Activated gamma-delta T cell treated with Interleukin-2 at 50 U/mL for 16 hours (primary cell): ENCODE results near the gene MICAL2.

ENCODE experiments used
- DNase-seq: peaks from one replicate; pipeline ENCODE4 v3.0.0-alpha.2; 2020

The MICAL2 gene

DNA sequence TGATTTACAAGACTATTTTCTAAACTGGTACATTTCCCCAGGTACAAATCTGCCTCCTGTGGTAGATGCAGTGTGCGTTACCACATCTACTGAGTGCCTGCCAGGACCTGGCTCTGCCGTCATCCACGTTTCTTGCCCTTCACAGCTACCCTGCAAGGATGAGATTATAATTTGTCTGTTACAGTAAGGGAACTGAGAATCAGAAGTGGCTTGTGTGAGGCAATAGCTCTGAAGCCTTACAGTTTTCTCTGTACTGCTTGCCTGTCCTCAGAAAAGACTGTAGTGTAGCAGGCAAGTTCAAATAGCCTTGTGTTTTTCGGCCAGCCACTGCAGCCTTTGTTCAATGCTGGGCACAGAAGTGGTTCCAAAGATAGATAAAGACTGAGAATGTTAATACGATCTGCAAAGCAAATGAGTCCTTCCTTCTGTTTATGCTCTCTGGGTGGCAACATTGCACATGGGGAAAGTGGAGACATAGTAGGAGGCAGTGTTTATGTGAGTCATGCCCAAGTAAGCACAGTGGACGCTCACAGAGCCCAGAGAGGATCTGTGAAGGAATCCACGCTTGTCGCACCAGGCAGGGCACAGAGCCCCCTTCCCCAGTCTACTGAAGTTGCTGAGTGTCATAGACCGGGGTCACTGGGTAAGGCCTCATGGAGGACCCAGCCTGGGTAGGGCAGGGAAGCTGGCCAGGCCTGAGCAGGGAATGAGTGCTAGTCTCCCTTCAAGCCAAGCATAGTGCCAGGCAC lies 49.1 kb downstream of the MICAL2 start:
- DNase-seq, result no peak

DNA sequence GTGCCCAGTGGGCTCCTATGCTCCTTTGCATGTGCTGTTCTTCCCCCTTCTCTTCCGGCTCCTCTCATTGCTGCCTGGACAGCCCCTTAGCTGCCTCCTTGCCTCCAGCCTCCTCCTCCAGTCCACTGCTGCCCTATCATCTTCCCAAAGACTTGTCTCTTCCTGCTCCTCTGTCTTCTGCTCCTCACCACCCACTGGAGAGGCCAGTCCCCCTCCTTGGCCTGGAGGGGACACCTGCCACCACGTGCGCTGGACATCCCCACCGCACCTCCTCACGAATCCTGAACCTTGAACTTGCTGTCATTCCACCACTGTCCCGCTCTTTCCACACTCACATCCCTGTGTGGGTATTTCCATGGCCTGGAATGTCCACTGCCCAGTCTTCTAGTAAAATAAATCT lies 49.8 kb downstream of the MICAL2 start:
- no peak for DNase-seq

DNA sequence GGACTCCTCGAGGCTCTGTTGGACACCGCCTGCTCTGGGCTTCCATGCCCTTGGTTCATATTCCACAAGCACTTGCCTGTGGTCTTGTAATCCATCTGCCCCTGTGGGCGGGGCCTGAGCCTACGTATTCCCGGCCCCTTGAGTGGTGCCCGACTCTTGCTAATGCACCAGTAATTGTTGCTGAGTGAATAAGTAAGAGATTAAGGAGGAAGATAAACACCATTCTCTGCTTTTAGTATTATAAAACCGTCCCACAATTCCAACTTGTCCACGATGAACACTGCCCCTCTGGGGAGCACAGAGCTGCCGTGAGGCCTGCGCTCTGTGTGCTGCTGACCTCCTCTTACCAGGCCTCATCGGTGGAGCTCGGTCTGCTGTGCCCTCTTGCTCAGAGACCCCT lies 50.3 kb downstream of the MICAL2 start:
- DNase-seq, result no peak

DNA sequence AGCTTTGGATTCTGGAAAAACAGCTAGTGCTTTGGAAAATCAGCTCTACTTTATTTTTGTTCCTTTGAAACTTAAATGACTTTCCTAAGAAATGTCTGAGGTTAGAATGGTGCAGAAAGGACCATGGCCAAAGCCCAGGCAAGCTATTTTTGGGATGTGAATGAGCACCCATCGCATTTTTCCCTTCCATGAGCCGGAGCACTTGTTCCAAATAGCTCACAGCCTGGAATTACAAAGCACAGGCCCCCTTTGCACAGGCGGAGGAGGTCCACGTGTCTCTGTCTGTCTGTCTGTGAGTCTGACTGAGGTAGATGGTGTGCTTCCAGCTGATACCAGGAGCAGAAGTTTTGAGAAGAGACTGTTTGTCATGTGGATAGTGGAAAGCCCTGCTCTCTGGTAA lies 50.7 kb downstream of the MICAL2 start:
- no peak for DNase-seq

DNA sequence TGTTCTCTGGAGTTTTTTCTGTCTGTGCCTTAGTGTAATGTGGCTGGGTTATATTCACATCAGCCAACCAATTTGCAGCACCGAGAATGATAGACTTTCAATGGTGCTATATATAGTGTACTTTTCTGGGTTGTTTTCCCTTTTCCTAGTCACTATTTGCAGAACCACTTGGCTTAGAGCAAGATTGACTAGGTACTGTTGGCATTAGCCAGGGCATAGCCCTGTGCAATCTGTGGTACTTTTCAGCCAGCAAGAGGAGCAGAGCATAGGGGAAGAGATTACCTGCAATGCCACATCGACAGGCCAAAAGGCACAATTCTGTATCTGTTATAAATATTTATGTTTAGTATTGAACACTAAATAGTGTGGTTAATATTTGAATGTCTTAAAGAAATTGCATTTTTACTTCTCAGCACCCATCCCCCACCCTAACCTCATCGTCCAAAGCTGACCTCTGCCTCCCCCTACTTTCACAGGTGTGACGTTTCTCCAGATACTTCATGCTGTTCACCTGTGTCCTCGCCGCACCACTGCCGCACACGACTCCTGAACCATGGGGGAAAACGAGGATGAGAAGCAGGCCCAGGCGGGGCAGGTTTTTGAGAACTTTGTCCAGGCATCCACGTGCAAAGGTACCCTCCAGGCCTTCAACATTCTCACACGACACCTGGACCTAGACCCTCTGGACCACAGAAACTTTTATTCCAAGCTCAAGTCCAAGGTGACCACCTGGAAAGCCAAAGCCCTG lies 51.4 kb downstream of the MICAL2 start:
- no peak for DNase-seq

DNA sequence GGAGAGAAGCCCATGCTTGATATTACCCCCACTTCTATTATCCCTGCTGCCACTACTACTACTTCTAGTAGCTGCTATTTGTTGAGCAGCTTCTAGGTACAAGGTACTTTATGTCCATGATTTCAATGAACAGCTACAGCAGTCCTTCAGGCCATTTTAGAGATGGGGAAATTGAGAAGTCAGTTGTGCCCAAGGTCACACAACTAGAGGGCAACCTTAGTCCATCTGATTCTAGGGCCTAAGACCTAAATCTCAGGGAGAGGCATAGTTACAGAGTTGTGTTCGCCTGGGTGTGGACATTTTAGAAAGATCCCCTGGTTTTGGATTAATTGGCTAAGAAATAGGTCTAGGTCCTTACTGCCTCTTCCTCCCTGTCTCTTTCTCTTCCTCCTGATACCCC lies 52.3 kb downstream of the MICAL2 start:
- no peak for DNase-seq

DNA sequence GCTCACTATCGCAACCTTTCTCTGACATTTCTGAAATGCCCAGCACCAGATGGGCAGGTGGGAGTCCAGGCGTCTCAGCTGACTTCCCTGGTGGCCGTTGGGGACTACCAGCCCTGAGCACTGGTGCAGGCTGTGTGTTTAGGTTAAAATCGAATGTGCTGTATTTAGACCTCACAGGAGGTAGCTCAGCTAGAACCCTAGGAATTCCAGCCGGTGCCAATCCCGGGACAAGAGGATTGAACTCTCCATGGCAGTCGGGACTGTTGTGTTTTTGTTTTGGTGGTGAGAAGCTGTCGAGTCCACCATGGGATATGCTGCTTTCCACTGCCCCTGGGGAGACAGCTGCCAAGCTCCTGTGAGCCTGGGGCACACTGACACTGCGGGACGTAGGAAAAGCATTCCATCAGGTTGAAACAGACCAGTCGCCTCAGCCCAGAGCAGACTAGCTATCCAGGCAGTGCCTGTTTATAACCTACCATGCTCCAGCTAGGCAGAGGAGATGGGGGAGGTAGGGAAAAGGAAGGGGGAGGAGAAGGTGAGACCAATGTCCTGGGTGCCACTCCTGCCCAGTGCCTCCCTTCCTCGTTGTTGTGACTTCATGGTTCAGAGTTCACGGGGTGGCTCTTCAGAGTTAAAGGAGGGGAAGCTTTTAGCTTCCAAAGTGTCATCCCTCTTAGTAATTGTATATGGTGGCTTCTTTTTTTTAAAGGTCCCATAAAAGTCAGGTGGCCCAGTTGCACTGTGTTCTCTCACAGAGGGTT lies 53.0 kb downstream of the MICAL2 start:
- DNase-seq, result no peak

DNA sequence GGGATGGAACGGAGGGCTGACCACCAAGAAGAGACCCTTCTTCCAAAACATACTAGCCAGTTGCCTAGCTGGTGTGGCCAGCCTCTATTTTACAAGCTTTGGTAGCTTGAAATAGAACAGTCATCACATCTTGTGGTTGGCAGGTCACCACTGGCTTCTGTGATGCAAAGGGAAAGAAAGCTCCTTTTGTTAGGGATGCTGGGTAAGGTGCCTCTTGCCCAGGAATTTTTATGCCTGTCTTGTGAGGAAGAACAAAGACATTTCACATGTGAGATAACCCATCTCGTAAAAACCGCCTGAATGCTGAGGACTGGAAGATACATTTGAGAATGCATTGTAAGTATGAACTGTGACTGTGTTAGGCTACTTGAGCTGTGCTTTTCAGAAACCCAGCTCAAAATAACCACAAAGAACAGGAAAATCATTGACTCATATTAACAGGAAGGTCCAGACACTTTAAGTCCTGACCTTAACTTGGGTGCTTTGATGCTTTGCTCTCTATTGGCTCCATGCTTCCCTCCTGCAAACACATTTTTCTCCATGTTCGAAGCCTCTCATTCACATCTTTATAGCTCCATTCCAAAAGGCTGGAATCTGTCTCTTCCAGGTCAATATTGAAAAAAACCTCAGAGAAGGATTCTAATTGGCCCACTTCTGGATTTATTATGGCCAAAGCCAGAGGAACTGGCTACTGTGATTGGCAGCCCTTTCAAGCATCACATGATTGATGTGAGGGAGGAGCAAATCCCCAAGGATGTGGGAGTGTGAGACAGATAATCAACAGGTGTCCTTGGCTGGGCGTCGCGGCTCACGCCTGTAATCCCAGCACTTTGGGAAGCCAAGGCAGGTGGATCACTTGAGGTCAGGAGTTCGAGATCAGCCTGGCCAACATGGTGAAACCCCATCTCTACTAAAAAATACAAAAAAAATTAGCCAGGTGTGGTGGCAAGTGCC lies 53.9 kb downstream of the MICAL2 start:
- no peak for DNase-seq

DNA sequence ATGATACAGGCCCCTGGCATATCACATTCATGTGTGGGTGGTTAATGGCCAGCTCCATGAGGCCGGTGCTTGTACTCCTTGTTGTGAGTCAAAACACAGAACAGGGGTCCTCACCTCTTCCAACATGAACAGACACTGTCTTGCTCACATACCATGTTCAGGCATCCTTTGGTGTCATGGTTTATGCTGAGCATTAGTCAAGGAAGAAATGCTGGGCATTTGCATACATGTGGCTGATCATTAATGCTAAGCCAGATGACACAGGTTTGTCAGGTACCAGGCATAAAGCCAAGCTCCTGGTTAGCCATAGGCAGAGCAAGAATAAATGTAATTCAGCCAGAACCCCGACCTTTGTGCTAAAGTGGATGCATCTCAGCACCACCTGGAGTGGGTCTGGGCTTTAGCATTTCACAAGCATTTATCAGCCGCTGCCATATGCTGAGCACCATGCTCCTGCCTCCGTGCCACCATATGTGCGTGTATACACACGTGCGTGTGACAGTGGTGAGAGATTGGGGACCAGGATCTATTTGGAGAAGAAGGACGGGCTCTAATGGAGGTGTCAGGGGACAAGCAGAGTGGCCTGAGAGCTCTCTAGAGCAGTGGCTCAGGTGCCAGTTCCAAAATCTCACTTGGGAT lies 55.0 kb downstream of the MICAL2 start:
- no peak for DNase-seq

DNA sequence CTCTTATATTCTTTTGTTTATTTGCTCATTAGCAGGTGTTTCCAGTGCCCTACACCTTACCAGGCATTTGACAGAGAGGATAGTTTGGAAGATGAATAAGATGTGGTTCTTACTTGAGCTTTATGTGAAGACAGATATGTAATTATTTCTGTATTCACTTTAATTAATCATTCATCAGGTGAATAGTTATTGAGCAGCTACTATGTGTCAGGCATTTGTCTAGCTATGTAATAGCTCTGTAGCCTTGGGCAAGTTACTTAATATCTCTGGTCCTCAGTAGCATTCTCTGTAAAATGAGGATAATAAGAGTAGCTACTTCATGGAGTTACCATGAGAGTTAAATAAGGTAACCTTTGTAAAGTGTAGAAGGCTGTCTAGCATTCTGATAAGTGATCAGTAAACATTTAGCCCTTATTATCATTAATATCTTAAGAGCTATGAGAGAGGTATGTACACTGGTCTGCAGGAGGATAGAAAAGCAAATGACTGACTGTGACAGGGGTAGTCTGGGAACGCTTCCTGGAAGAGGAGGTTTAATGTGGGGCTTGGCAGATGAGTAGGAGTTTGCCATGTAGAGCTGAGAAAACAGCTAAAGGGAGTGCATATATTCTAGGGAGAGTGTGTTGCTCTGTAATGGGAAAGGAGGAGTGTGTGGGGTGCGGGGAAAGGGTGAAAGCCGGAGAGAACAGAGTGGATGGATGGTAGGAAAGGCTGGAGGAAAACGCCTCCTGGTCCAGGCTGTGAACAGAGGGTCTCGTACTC lies 56.1 kb downstream of the MICAL2 start:
- DNase-seq, result no peak

DNA sequence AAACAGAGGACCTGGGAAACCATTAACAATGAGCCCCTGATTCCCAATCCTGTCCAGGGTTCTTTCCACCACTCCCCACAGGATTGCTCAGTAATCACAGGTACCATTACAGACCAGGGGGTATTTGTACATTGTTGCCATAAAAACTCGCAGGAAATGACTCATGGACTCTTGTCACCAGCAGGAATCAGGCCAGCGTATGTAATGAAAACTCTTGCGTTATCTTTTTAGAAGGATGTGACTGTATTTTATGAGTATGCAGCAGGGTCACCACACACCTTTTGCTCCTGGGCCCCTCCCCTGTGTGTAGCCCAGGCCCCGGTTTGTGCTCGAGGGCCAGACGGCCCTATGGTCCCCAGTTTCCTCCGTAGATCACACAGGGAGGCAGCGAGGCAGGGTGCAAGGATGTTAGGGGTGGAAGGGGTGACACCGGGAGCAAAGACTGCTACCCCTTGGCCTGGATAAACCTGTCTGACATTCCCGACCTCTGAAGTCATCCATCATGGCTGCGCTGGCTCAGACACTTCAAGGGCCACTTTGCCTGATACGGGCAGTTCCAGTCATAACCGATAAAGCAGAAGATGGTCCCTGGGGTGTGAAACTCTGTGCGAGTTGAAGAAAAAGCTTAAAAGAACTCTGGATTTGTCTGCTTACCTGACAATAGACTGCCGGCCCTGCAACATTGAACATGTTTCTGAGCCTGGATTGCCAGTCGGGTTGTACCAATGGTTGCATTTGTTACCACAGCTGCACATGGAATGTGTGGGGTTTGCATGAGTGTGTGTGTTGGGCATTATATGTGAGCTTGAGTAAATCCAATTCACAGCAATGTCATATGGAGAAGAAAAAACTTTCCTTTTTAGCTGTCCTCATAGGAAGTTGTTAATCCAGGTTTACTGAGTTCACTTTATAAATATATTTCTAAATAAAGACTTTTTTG lies 56.9 kb downstream of the MICAL2 start:
- no peak for DNase-seq

DNA sequence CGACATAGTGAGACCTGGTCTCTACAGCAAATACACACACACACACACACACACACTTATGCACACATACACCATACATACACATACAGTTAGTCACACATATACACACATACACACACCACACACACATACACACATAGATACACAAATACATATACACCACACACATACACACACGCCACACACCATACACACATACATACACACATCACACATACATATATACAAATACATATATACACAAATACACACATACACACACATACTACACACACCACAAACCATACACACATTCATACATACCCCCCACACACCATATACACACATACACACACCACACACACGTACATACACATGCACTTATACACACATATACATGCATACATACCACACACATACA lies 57.7 kb downstream of the MICAL2 start:
- no peak for DNase-seq

DNA sequence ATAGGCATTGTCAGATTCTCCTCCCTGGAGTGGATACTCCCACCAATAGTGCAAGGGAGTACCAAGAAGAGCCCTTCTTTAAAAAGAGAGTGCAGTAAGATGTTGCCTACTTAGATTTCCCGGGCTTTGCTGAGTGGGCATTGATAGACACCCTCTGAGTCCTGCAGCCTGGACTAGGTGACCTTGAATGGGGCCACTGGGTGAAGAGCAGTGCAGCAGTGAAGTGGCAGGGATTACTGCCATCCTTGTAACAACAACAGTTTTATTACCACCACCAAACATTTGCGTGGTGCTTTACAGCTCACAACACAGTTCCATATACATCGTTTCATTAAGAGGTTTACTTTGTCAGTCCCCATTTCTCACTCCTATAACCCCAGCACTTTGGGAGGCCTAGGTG lies 59.4 kb downstream of the MICAL2 start:
- DNase-seq, result no peak

DNA sequence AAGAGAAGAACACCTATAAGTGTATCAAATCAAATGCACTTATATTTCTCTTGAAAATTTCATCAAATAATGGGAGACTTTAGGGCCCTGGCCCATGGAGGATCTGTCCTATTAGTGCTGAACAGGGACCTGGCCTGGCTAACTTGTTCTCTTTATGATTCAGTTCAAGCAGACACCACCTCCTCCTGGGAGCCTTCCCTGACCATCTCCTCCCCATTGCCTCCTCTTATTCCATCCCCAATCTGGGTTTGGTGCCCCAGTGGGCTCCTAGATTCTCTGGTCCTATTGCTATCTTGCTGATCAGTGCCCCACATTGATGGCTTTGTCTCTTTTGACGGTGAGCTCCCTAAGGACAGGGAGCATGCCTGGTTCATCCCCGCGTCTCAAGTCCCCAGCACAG lies 60.1 kb downstream of the MICAL2 start:
- no peak for DNase-seq

DNA sequence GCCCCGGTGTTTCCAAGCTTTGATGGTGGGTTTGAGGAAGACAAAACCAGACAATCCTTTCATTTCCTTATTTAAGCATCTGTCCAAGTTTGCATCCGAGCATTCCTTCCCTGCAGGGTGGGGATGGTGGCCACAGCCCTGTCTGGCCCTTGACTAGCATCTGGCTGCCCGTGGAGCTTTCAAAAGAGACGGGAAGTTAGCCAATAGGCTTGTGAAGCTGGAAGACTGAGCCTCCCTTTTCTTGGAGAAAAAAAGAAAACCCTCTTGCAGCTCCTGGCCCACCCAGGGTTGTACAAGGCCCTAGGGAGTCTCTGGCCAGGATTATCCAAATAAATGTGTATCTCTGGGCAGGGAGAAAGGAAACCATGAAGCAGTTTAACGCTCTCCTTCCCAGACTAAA lies 60.6 kb downstream of the MICAL2 start:
- DNase-seq, result no peak

DNA sequence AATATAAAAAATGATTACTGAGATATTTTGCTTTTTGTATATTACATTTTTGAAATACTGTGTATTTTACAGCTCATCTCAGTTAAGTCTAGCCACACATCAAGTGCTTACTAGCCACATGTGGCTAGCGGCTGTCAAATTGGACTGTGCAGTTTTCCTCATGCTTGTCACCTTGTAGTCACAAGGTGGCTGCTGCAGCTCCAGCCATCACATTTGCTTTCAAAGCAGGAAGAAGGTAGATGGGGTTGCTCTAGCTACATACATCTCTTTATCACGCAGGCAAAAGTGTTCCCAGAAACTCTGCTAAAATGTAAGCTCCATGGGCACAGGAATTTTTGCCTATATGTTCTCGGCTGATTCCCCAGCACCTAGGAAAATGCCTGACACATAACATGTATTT lies 61.5 kb downstream of the MICAL2 start:
- DNase-seq, result no peak

DNA sequence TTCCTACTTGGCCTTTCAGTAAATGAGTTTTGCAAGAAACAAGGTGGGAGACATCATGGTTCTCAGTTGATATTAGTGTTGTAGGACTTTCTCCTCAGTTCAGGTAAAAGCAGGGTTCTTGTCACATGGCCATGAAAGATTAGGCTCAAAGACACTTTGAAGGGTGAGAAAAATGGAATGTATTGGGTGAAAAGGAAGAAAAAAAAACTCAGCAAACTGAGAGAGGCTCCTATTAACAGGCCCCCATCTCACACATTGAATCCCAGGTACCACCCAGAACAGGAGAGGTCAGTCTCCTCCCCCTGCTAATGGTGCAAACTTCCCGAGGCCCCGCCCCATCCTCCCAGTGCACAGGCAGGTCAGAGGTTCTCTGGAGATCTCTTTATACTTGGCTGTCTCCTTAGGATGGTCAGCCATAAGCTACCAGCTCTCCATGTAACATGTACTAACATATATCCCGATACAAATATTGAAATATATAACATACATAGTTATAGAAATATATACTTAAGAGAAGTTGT lies 62.2 kb downstream of the MICAL2 start:
- DNase-seq, result no peak

DNA sequence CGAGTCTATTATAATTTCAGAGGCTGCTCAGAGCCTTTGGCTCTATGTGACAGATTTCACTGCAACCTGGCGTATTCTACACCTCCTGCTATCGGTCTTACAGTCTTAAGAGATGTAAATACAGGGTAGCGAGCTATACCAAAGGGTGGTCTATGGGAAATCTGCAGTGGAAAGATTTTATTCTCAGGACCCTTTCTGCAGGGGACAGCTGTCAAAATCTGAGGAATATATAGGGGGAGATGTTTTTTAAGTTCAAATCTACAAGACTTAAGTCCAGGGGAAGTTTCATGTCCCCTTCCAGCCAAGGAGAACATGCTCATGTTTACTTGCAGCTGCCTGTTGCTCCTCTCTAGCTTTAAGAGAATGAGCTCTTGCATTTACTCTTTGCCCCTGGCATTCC lies 62.7 kb downstream of the MICAL2 start:
- DNase-seq, result no peak

DNA sequence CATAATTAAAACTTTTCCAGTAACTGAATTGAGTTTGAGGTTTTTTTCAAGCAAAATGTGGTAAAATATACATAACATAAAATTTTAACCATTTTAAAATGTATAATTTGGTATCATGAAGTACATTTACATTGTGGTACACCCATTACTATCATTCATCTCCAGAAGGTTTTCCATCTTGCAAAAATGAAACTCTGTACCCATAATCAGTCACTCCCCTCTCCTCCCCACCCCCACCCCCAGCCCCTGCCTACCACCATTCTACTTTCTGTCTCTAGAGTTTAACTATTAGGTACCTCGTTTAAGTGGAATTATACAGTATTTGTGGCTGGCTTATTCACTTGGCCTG lies 63.7 kb downstream of the MICAL2 start:
- DNase-seq, result no peak

DNA sequence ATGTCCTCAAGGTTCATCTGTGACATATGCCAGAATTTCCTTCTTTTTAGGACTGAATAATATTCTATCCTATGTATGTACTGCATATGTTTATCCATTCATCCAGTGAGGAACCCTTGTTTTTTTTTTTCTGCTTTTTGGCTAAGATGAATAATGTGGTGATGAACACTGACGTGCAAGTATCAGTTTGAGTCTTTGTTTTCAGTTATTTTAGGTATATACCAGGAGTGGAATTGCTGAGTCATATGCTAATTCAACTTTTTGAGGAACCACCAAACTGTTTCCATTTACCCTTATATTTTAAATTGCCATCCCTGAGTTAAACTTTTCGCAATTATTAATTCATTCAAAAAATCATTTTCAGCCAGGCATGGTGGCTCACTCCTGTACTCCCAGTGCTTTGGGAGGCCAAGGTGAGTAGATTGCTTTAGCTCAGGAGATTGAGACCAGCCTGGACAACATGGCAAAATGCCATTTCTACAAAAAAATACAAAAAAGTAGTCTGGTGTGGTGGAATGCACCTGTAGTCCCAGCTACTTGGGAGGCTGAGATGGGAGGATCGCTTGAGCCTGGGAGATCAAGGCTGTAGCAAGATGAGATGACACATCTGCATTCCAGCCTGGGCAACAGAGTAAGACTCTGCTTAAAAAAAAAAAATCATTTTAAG lies 64.2 kb downstream of the MICAL2 start:
- no peak for DNase-seq
